RKO (cell line): ENCODE measurements around the gene SNRNP200.

Source experiments
- DNase-seq: peaks from one replicate; pipeline ENCODE4 v3.0.0-alpha.2; 2016; ENCODE audit warnings: low spot score

The SNRNP200 gene

GRCh38 chr2:96251721-96252292 is 53.5 kb downstream of the SNRNP200 start:
- peak; percentile 64 for DNase-seq

DNA sequence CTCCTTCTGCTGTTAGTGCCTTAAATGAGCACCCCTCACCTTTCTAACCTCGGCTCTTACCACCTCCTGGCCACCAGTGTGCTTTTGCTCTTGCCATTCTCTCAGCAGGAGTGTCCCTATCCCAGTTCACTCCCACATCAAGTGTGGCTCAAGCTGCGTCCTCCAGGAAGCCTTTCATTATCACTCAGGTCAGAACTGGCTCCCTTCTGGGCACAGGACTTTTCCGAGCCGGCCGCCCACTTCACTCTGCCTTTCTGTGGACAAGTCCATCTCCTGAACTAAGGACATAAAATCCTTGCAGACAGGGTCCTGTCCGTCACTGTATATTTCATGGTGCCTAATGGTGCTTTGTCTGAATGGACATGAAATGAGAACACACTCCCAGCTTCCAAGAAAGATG is 55.2 kb downstream of the SNRNP200 start:
- no peak for DNase-seq

DNA sequence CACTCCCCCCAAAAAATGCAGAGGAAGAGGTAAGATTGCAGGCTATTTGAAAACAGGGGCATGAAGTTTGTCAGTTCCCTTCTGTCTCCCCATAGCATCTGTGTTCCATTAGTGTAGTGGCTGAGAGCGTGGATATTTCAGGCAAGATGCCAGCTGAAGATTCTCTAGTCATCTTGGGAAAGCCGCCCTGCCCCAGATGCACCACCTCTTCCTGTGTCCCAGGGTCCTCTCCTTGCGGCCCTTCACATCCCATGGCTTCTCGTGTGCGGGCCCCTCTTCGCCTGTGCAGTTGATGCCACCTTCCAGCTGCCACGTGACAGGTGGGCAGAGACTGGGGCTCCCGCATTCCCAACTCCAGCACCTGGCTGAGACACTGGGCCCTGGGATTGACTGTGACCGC is 55.7 kb downstream of the SNRNP200 start:
- DNase-seq: no peak

GRCh38 chr2:96248624-96249023 is 56.7 kb downstream of the SNRNP200 start:
- DNase-seq: no peak

DNA sequence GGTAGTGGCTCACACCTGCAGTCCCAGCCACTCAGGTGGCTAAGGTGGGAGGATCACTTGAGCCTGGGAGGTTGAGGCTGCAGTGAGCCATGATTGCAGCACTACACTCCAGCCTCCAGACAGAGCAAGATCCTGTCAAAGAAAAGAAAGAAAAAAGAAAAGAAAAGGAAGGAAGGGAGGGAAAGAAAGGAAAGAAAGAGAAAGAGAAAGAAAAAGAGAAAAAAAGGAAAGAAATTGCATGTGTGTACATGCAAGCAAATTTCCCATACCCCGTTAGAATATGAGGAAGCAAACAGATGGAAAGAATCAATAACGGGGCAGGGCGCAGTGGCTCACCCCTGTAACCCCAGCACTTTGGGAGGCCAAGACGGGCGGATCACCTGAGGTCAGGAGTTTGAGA is 57.5 kb downstream of the SNRNP200 start:
- no peak for DNase-seq

- DNase-seq: no peak
These were observed 58.3 kb downstream of the SNRNP200 start for GRCh38 chr2:96247009-96247408.

GRCh38 chr2:96245609-96246390 is 59.5 kb downstream of the SNRNP200 start:
- DNase-seq: peak; percentile 34

DNA sequence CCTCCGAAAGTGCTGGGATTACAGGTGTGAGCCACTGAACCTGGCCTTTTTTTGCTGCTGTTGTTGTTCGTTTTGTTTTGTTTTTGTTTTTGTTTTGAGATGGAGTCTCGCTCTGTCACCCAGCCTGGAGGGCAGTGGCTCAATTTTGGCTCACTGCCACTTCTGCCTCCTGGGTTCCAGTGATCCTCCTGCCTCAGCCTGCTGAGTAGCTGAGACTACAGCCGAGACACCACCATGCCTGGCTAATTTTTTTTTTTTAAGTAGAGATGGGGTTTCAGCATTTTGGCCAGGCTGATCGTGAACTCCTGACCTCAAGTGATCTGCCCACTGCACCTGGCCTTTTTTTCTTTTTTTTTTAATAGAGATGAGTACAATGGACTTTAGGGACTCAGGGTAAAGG is 61.5 kb downstream of the SNRNP200 start:
- no peak for DNase-seq

GRCh38 chr2:96241900-96242611 is 63.3 kb downstream of the SNRNP200 start:
- DNase-seq: no peak

DNA sequence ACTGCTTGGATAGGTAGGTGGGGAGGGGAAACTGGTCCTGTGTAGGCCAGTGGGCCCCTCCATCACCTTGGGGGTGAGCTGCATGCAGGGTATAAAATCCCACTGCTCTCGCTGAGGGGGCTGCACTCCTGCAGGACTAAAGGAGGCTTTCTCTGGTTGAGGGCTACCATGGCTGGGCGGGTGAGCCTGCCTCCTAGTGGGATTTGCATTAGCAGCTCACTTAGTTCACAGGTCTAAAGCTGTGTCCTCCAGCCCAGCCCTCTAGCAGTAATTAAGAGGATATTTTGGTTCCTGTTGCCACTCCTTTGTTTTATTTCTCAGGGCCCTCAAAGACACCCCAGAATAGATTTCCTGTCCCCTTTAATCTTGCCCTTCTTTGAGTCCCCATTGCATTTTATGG is 64.1 kb downstream of the SNRNP200 start:
- no peak for DNase-seq

DNA sequence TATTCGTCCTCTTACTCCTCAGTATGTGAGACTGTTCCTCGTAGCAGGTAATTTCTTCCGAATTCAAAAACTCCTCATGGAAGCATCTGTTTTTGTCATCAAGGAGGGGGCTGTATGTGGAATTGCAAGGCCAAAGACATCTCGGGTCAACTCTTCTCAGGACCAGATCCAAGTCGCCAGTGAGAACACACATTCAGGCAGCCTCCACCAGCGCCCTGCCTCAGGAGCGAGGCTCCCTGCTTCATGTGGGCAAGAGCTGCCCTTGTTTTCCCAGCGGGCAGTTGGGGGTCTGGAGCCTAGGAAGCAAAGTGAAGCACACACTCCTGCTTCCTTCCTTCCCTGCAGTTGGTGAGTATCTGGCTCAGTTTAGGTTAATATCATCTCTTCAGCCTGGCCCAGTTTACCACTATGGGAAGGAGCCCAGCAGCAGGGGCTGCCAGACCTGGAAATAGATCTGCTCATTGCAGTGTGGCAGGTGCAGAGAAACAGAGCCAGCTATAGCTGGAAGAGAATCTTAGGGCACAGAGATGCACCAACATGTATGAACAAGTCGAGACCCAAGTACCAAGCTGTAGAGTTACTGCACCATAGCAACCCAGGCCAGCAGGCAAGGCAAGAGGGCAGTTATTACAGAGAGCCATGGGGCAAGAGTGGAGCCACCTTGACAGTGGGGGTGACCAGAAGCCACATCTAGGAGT is 64.9 kb downstream of the SNRNP200 start:
- DNase-seq: no peak

- no peak for DNase-seq
These were observed 65.5 kb downstream of the SNRNP200 start for GRCh38 chr2:96239745-96240264.

- no peak for DNase-seq
These were observed 66.3 kb downstream of the SNRNP200 start for GRCh38 chr2:96239091-96239490.

GRCh38 chr2:96238266-96238665 is 67.1 kb downstream of the SNRNP200 start:
- no peak for DNase-seq

- DNase-seq: no peak
These were observed 68.5 kb downstream of the SNRNP200 start for GRCh38 chr2:96236882-96237281.

DNA sequence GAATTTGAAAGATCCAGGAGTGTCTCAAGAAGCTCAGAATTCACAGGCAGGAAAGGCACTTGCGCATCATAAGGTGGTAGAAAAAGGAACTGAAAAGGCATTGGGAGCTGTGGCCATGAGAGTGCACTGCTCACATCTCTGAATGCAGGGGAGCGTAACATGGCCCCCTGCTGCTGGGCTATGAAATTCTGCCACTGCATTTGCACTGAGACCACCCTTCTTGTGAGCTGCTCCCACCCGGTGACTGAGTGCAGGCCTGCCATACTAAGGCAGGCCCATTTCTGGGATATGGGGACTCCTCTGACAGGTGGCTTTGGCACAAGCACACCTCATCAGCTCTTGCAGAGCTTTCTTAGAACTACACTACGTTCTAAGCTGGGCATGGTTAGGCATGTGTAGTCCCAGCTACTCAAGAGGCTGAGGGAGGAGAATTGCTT is 71.4 kb downstream of the SNRNP200 start:
- no peak for DNase-seq

DNA sequence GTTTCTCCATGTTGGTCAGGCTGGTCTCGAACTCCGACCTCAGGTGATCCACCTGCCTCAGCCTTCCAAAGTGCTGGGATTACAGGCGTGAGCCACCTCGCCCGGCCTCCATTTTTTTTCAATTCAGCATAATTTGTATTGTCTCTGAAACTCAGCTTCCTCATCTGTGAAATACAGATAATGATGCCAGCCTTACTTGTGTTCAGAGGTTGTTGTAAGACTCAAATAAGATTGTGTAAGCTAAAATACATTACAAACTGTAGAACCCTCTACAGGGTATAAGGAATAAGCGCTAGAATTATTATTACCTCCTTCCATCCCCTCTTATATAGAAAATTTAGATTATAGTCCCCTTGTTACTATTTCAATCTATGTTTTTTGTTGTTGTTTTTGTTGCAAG is 71.9 kb downstream of the SNRNP200 start:
- no peak for DNase-seq

DNA sequence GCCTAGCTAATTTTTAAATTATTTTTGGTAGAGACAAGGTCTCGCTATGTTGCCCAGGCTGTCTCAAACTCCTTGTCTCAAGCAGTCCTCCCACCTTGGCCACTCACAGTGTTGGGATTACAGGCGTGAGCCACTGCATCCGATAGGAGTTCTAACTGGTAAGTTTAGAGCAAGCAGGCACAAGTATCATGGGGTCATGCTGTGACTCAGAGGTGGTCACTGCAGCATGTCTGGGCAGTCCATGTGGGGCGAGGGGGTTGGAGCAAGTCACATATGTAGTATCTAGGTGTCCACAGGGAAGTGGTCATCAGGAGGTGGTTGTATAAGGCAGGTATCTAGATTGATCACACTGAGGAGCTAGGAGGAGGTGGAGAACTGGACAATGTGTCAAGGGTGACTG is 74.0 kb downstream of the SNRNP200 start:
- no peak for DNase-seq

DNA sequence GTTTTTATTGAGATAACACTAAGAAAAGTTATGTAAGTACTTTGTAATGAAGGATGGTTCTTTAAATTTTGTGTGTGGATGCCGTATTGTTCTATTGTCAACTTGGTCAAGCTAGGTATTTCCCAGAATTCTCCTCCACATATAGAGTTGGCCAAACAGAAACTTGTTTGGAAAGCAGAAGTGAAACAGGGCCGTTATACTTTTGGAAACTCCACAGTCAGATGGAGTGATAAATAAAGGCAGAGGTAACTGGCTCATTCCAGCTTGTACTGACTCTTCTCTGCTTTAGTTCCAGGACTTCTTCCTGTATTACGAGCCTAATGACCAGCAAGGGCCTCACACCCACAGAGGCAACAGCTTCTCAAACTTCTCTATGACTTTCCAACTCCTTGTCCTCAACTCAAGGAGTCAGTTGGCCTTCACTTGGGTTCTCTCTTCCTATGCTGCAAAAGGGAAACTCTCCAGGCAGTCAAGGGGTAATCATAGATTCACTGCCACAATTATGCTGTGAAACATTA is 80.3 kb downstream of the SNRNP200 start:
- no peak for DNase-seq
